ENCODE data around the gene NCKAP1.

DNA sequence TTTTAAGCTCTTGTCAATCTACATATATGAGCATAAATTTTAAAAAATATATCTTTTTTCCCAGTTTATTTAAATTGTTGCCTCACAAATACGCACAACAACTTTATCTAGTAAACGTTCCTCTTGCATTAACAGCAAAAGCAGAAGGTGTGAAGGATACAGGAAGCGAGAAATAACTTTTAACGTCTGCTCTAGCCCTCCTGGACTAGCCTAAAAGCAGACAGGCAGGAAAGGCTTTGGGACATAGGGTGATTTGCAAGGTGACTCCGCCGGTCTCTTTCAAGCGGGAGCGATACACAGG, 39.9 kb upstream of the NCKAP1 start:
- no peak for TF ChIP-seq RAD21 (IDR thresholded peaks at IDR 0.05; ENCODE audit: low read length)
- TF ChIP-seq, protein P1, sequence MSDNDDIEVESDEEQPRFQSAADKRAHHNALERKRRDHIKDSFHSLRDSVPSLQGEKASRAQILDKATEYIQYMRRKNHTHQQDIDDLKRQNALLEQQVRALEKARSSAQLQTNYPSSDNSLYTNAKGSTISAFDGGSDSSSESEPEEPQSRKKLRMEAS (IDR thresholded peaks at IDR 0.05; ENCODE audit: low read depth): no peak
- TF ChIP-seq, protein P2, sequence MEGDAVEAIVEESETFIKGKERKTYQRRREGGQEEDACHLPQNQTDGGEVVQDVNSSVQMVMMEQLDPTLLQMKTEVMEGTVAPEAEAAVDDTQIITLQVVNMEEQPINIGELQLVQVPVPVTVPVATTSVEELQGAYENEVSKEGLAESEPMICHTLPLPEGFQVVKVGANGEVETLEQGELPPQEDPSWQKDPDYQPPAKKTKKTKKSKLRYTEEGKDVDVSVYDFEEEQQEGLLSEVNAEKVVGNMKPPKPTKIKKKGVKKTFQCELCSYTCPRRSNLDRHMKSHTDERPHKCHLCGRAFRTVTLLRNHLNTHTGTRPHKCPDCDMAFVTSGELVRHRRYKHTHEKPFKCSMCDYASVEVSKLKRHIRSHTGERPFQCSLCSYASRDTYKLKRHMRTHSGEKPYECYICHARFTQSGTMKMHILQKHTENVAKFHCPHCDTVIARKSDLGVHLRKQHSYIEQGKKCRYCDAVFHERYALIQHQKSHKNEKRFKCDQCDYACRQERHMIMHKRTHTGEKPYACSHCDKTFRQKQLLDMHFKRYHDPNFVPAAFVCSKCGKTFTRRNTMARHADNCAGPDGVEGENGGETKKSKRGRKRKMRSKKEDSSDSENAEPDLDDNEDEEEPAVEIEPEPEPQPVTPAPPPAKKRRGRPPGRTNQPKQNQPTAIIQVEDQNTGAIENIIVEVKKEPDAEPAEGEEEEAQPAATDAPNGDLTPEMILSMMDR (IDR thresholded peaks at IDR 0.05): no peak
- TF ChIP-seq RCOR1 (IDR thresholded peaks at IDR 0.05; ENCODE audit: low read length): no peak
- no peak for TF ChIP-seq JUND (IDR thresholded peaks at IDR 0.05)
- TF ChIP-seq FOXM1 (IDR thresholded peaks at IDR 0.05; ENCODE audit: low read depth): no peak
- TF ChIP-seq, protein P3, sequence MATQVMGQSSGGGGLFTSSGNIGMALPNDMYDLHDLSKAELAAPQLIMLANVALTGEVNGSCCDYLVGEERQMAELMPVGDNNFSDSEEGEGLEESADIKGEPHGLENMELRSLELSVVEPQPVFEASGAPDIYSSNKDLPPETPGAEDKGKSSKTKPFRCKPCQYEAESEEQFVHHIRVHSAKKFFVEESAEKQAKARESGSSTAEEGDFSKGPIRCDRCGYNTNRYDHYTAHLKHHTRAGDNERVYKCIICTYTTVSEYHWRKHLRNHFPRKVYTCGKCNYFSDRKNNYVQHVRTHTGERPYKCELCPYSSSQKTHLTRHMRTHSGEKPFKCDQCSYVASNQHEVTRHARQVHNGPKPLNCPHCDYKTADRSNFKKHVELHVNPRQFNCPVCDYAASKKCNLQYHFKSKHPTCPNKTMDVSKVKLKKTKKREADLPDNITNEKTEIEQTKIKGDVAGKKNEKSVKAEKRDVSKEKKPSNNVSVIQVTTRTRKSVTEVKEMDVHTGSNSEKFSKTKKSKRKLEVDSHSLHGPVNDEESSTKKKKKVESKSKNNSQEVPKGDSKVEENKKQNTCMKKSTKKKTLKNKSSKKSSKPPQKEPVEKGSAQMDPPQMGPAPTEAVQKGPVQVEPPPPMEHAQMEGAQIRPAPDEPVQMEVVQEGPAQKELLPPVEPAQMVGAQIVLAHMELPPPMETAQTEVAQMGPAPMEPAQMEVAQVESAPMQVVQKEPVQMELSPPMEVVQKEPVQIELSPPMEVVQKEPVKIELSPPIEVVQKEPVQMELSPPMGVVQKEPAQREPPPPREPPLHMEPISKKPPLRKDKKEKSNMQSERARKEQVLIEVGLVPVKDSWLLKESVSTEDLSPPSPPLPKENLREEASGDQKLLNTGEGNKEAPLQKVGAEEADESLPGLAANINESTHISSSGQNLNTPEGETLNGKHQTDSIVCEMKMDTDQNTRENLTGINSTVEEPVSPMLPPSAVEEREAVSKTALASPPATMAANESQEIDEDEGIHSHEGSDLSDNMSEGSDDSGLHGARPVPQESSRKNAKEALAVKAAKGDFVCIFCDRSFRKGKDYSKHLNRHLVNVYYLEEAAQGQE (IDR thresholded peaks at IDR 0.05; ENCODE audit: low read depth, low read length): no peak
- no peak for TF ChIP-seq RFX5 (IDR thresholded peaks at IDR 0.05; ENCODE audit: low read length)
- no peak for TF ChIP-seq NFIC (IDR thresholded peaks at IDR 0.05; ENCODE audit: borderline replicate concordance)
- TF ChIP-seq, protein P4, sequence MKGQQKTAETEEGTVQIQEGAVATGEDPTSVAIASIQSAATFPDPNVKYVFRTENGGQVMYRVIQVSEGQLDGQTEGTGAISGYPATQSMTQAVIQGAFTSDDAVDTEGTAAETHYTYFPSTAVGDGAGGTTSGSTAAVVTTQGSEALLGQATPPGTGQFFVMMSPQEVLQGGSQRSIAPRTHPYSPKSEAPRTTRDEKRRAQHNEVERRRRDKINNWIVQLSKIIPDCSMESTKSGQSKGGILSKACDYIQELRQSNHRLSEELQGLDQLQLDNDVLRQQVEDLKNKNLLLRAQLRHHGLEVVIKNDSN (IDR thresholded peaks at IDR 0.05; ENCODE audit: borderline replicate concordance, low read depth): no peak
- no peak for TF ChIP-seq GABPA (IDR thresholded peaks at IDR 0.05; ENCODE audit: low read depth)
- no peak for TF ChIP-seq MXI1 (IDR thresholded peaks at IDR 0.05; ENCODE audit: low read depth, low read length)

Measured in SK-N-SH (cell line).